Neuronal stem cell (in vitro differentiated cells): ENCODE data around the gene KIAA0825.
A peak's percentile ranks its signal among the peaks of the same experiment; 100 is the strongest.
"Not testable (repeated sequence)": the region's sequence is repeated elsewhere in the genome, so short reads cannot be mapped to it uniquely, and the experiment has no call there.

Source experiments
- DNase-seq: peaks from one replicate; pipeline ENCODE4 v3.0.0-alpha.2; 2013; ENCODE audit warnings: low spot score
- H2AFZ ChIP-seq: one replicate; pipeline ENCODE4 v1.6.1; 2013; ENCODE audit warnings: mild to moderate bottlenecking, low read length, inconsistent platforms
- H2AK5ac ChIP-seq: 2 replicates; pipeline ENCODE4 v1.6.1; 2013; ENCODE audit warnings: low read depth, mild to moderate bottlenecking, inconsistent platforms, low read length, moderate library complexity, mixed read lengths
- H2BK120ac ChIP-seq: 2 replicates; pipeline ENCODE4 v1.6.1; 2013; ENCODE audit warnings: low read depth, mild to moderate bottlenecking, inconsistent platforms, low read length, moderate library complexity, mixed read lengths
- H2BK12ac ChIP-seq: one replicate; pipeline ENCODE4 v1.6.1; 2013; ENCODE audit warnings: low read length, inconsistent platforms
- H2BK15ac ChIP-seq: 2 replicates; pipeline ENCODE4 v1.6.1; 2013; ENCODE audit warnings: mild to moderate bottlenecking, low read length, inconsistent platforms, mixed read lengths
- H2BK5ac ChIP-seq: one replicate; pipeline ENCODE4 v1.6.1; 2013; ENCODE audit warnings: inconsistent platforms, mild to moderate bottlenecking, low read length, moderate library complexity
- H3K14ac ChIP-seq: one replicate; pipeline ENCODE4 v1.6.1; 2013; ENCODE audit warnings: low read length, inconsistent platforms
- H3K18ac ChIP-seq: 2 replicates; pipeline ENCODE4 v1.6.1; 2013; ENCODE audit warnings: low read length, inconsistent platforms
- H3K23ac ChIP-seq: 2 replicates; pipeline ENCODE4 v1.6.1; 2013; ENCODE audit warnings: low read depth, mild to moderate bottlenecking, mixed read lengths, low read length, inconsistent platforms; ENCODE audit not compliant: poor library complexity
- H3K27ac ChIP-seq: replicated peaks from 3 replicates; pipeline ENCODE4 v1.5.1; 2013; ENCODE audit warnings: low read length, inconsistent platforms
- H3K27me3 ChIP-seq, 3 experiments: 2 replicates each; pipeline ENCODE4 v1.6.1; 2013; ENCODE audit warnings: low read length in 3 of 3, mild to moderate bottlenecking in 2 of 3, inconsistent platforms in 1 of 3, low read depth in 1 of 3, mixed read lengths in 1 of 3, moderate library complexity in 1 of 3; ENCODE audit not compliant: control insufficient read depth in 3 of 3, insufficient read depth in 3 of 3
- H3K36me3 ChIP-seq, 2 donors: replicated peaks in 1 of 2; 2 replicates each; pipeline ENCODE4 v1.6.1; 2013; ENCODE audit warnings: low read length in 2 of 2; ENCODE audit not compliant: control insufficient read depth in 2 of 2, insufficient read depth in 2 of 2
- H3K4ac ChIP-seq: 2 replicates; pipeline ENCODE4 v1.6.1; 2013; ENCODE audit warnings: inconsistent platforms, mild to moderate bottlenecking, low read length, moderate library complexity
- H3K4me1 ChIP-seq, 2 donors: 1 replicate in 1 of 2; 2 replicates in 1 of 2; pipeline ENCODE4 v1.6.1; 2013; ENCODE audit warnings: low read length in 2 of 2, low read depth in 1 of 2; ENCODE audit not compliant: control insufficient read depth in 2 of 2, insufficient read depth in 1 of 2
- H3K4me2 ChIP-seq: one replicate; pipeline ENCODE4 v1.6.1; 2013; ENCODE audit warnings: mild to moderate bottlenecking, low read length, inconsistent platforms; ENCODE audit not compliant: insufficient read depth, poor library complexity, severe bottlenecking
- H3K4me3 ChIP-seq, 2 donors: 2 replicates each; pipeline ENCODE4 v1.5.1; 2013; ENCODE audit warnings: low read length in 2 of 2, mild to moderate bottlenecking in 2 of 2, inconsistent platforms in 1 of 2, moderate library complexity in 1 of 2
- H3K79me1 ChIP-seq: one replicate; pipeline ENCODE4 v1.6.1; 2013; ENCODE audit warnings: low read depth, mild to moderate bottlenecking, inconsistent platforms, low read length, moderate library complexity
- H3K9ac ChIP-seq: one replicate; pipeline ENCODE4 v1.6.1; 2013; ENCODE audit warnings: mild to moderate bottlenecking, low read depth, low read length, inconsistent platforms; ENCODE audit not compliant: poor library complexity
- H3K9me3 ChIP-seq, 2 donors: replicated peaks in 1 of 2; 2 replicates each; pipeline versions ENCODE3 to v1.6.1; 2013; ENCODE audit warnings: low read length in 2 of 2, mild to moderate bottlenecking in 2 of 2, inconsistent platforms in 1 of 2, low read depth in 1 of 2, mixed read lengths in 1 of 2, moderate library complexity in 1 of 2; ENCODE audit not compliant: control insufficient read depth in 2 of 2, insufficient read depth in 1 of 2
- H4K8ac ChIP-seq: one replicate; pipeline ENCODE4 v1.6.1; 2013; ENCODE audit warnings: low read depth, mild to moderate bottlenecking, inconsistent platforms, low read length, moderate library complexity
- H4K91ac ChIP-seq: one replicate; pipeline ENCODE4 v1.6.1; 2013; ENCODE audit warnings: low read length, low read depth, mild to moderate bottlenecking, inconsistent platforms; ENCODE audit not compliant: poor library complexity
- WGBS, 2 donors: extraction: QIAGEN DNeasy Blood & Tissue Kit; methylation state at CpG; one replicate each; pipeline ENCODE4 v1.1.7; 2013; ENCODE audit warnings: missing lambda C conversion rate in 2 of 2, mixed read lengths in 1 of 2; ENCODE audit not compliant: insufficient read length in 2 of 2, insufficient replicate concordance in 1 of 2; ENCODE audit errors: extremely low coverage in 2 of 2; 5-methylcytosine and 5-hydroxymethylcytosine counted together

KIAA0825 gene

GRCh38 chr5:94157704-94158539 lies 460.5 kb downstream of the KIAA0825 start:
- Histone ChIP-seq H2BK120ac (no peak overlapping the region), H3K4me2 (no peak overlapping the region), H2BK15ac (no peak overlapping the region), H2BK5ac (no peak overlapping the region), H3K18ac (no peak overlapping the region), H3K9me3 (no peaks in the 10 kb centered on the region), H3K27me3 (no peaks in the 10 kb centered on the region), H2AFZ (peak overlapping the region; percentile 54), H2BK12ac (no peak overlapping the region), H4K91ac (no peak overlapping the region), H3K79me1 (no peaks in the 10 kb centered on the region), H3K9ac (no peak overlapping the region), H3K23ac (no peak overlapping the region), H3K14ac (no peak overlapping the region), H3K4me3 (no peak overlapping the region), H3K4ac (no peak overlapping the region), H4K8ac (no peak overlapping the region), H2AK5ac (no peak overlapping the region), H3K27ac (no peak overlapping the region), H3K4me1 (no peaks in the 10 kb centered on the region), H3K36me3 (no peaks in the 10 kb centered on the region)
- WGBS, 2 donors: no CpG with 5 or more reads among the region's 4 CpGs
- no peak for DNase-seq

GRCh38 chr5:94154672-94155071 lies 463.7 kb downstream of the KIAA0825 start:
- Histone ChIP-seq H2AK5ac (no peak overlapping the region), H3K14ac (no peak overlapping the region), H3K23ac (no peak overlapping the region), H3K27me3 (no peaks in the 10 kb centered on the region), H3K9me3 (no peaks in the 10 kb centered on the region), H3K4ac (no peak overlapping the region), H4K8ac (no peak overlapping the region), H2BK120ac (no peak overlapping the region), H3K4me2 (no peak overlapping the region), H3K36me3 (no peaks in the 10 kb centered on the region), H3K18ac (no peak overlapping the region), H4K91ac (no peak overlapping the region), H3K27ac (no peak overlapping the region), H3K79me1 (no peaks in the 10 kb centered on the region), H2AFZ (peak overlapping the region; percentile 14), H3K4me3 (no peak overlapping the region), H3K9ac (no peak overlapping the region), H2BK5ac (no peak overlapping the region), H3K4me1 (no peaks in the 10 kb centered on the region), H2BK15ac (no peak overlapping the region), H2BK12ac (no peak overlapping the region)
- no peak for DNase-seq
- WGBS, 2 donors: 100% methylated on average over 1 of the region's 2 CpGs; no CpG with 5 or more reads in 1 of the 2 donors

GRCh38 chr5:94153736-94154450 lies 464.5 kb downstream of the KIAA0825 start:
- no peak overlapping the region for H3K27ac ChIP-seq
- no peaks in the 10 kb centered on the region for H3K4me1 ChIP-seq
- WGBS, 2 donors: no CpG with 5 or more reads among the region's 3 CpGs
- no peak overlapping the region for H3K14ac ChIP-seq
- H3K4me2 ChIP-seq: no peak overlapping the region
- no peak for DNase-seq
- no peak overlapping the region for H4K91ac ChIP-seq
- no peak overlapping the region for H2BK15ac ChIP-seq
- H2AK5ac ChIP-seq: no peak overlapping the region
- no peaks in the 10 kb centered on the region for H3K36me3 ChIP-seq
- H3K27me3 ChIP-seq: no peaks in the 10 kb centered on the region
- no peak overlapping the region for H4K8ac ChIP-seq
- no peaks in the 10 kb centered on the region for H3K79me1 ChIP-seq
- no peak overlapping the region for H3K4me3 ChIP-seq
- H2AFZ ChIP-seq: no peak overlapping the region
- H3K9ac ChIP-seq: no peak overlapping the region
- no peak overlapping the region for H3K18ac ChIP-seq
- no peak overlapping the region for H2BK12ac ChIP-seq
- H2BK120ac ChIP-seq: no peak overlapping the region
- no peak overlapping the region for H3K4ac ChIP-seq
- H2BK5ac ChIP-seq: no peak overlapping the region
- no peaks in the 10 kb centered on the region for H3K9me3 ChIP-seq
- no peak overlapping the region for H3K23ac ChIP-seq

GRCh38 chr5:94143621-94144020 lies 474.8 kb downstream of the KIAA0825 start:
- not testable (repeated sequence) for H3K23ac ChIP-seq, H3K36me3 ChIP-seq, H4K91ac ChIP-seq, H3K4me3 ChIP-seq, H4K8ac ChIP-seq, H3K4me1 ChIP-seq, H2AFZ ChIP-seq, H3K9me3 ChIP-seq, H3K4me2 ChIP-seq, H2BK120ac ChIP-seq, H3K27me3 ChIP-seq, H2BK12ac ChIP-seq, H3K4ac ChIP-seq, H3K18ac ChIP-seq, H2BK15ac ChIP-seq, H3K79me1 ChIP-seq, H3K27ac ChIP-seq, H3K14ac ChIP-seq, H3K9ac ChIP-seq, DNase-seq, H2BK5ac ChIP-seq, H2AK5ac ChIP-seq
